Astrocyte of the spinal cord (primary cell): ENCODE data around the gene OR2B3.
"Not testable (repeated sequence)": the region's sequence is repeated elsewhere in the genome, so short reads cannot be mapped to it uniquely, and the experiment has no call there.

Experiments
- DNase-seq: peaks from one replicate; pipeline ENCODE4 v3.0.0; 2011; ENCODE audit warnings: low read depth, low spot score
- H3K4me3 ChIP-seq: 2 replicates; pipeline ENCODE4 v1.5.1; 2011; ENCODE audit warnings: low read depth, mild to moderate bottlenecking, low read length, moderate library complexity
- CTCF ChIP-seq: IDR thresholded peaks from 2 replicates; pipeline ENCODE4 v1.5.1; 2012; ENCODE audit warnings: low read depth, mild to moderate bottlenecking, low read length, inconsistent platforms
- in situ Hi-C: cut with HindIII; loops from 2 replicates; pipeline ENCODE4 v1.10.0; 2017; ENCODE audit warnings: low sequenced_read_pairs

Gene OR2B3

GRCh38 chr6:29087213-29087612, at the start of gene OR2B3:
Gene OR2B3 (minus strand): TSS chr6:29087313. CDS start chr6:29087248, 65 bp downstream.
- TF ChIP-seq CTCF = no peak

GRCh38 chr6:29131691-29132090, 44.6 kb upstream of the OR2B3 start:
- TF ChIP-seq CTCF = no peak
- no peak for DNase-seq
- in situ Hi-C loops = no loop called here

More at GRCh38 chr6:29087213-29087612, at the start of gene OR2B3:
- DNase-seq = no peak
- H3K4me3 ChIP-seq = no peak within 1 kb of the TSS
- in situ Hi-C loops = no loop called here

GRCh38 chr6:29130644-29131043, 43.5 kb upstream of the OR2B3 start:
- in situ Hi-C loops = no loop called here
- TF ChIP-seq CTCF = no peak
- DNase-seq = no peak
- H3K4me3 ChIP-seq = no peak overlapping the region

More at GRCh38 chr6:29131691-29132090, 44.6 kb upstream of the OR2B3 start:
- no peak overlapping the region for H3K4me3 ChIP-seq

GRCh38 chr6:29129326-29130012, 42.4 kb upstream of the OR2B3 start:
- no peak overlapping the region for H3K4me3 ChIP-seq
- no peak for DNase-seq
- no peak for TF ChIP-seq CTCF
- in situ Hi-C loops = no loop called here

GRCh38 chr6:29114964-29115363, 27.9 kb upstream of the OR2B3 start:
- in situ Hi-C loops, DNase-seq, H3K4me3 ChIP-seq: not testable (repeated sequence)

GRCh38 chr6:29112135-29112534, 25.0 kb upstream of the OR2B3 start:
- no peak for DNase-seq
- in situ Hi-C loops = no loop called here
- no peak overlapping the region for H3K4me3 ChIP-seq
- no peak for TF ChIP-seq CTCF

GRCh38 chr6:29107758-29108157, 20.6 kb upstream of the OR2B3 start, which contains the start of gene OR2J3:
Gene OR2J3 (plus strand): TSS chr6:29108058. CDS start chr6:29111891, 3,833 bp downstream.
- H3K4me3 ChIP-seq = no peak within 1 kb of the TSS
- in situ Hi-C loops = no loop called here
- TF ChIP-seq CTCF = no peak
- no peak for DNase-seq
